Measurements from ENCODE around the gene SLC49A3. TPM values are rescaled to one million over a fixed set of nuclear protein-coding genes. Genes with fewer than 3 reads are reported as not detected.

The SLC49A3 gene
- total and polyA plus RNA-seq, 2 experiments from 2014 or later = 1.3 to 3.7 TPM

- TF ChIP-seq ZNF462 (CRISPR knock-in tag; IDR thresholded peaks at IDR 0.05) = no peak
These were observed 25.9 kb downstream of the SLC49A3 start (continued) for GRCh38 chr4:663046-663437.

GRCh38 chr4:661881-662761, 26.8 kb downstream of the SLC49A3 start:
- Mint-ChIP-seq H3K27me3 (ENCODE audit: insufficient read depth, low read depth, poor library complexity) (peaks cover 8% of the 10 kb centered on the region), H3K27ac (no peak overlapping the region), H3K4me1 (no peaks in the 10 kb centered on the region; the same call in 2 of the 3 replicates), H3K36me3 (ENCODE audit: low read depth) (peaks cover 12% of the 10 kb centered on the region), H3K4me3 (peak overlapping the region; percentile 19; the same call in 1 of the 3 replicates), H3K9me3 (no peaks in the 10 kb centered on the region; the same call in 2 of the 3 replicates)
- H3K36me3 ChIP-seq (ENCODE audit: insufficient read depth) = no peaks in the 10 kb centered on the region
- H3K9me2 ChIP-seq (ENCODE audit: insufficient read depth) = no peaks in the 10 kb centered on the region
- no peak overlapping the region for H3K4me2 ChIP-seq
- H3K4me3 ChIP-seq = no peak overlapping the region
- H4K20me1 ChIP-seq (replicated peaks; ENCODE audit: insufficient read depth) = no peaks in the 10 kb centered on the region; the same call in 1 of the 2 replicates
- no peaks in the 10 kb centered on the region for H3K4me1 ChIP-seq (ENCODE audit: insufficient read depth)
- ATAC-seq (no peak), DNase-seq (ENCODE audit: low spot score) (no peak)
- H3K79me2 ChIP-seq (replicated peaks; ENCODE audit: insufficient read depth) = no peaks in the 10 kb centered on the region
- H3F3A ChIP-seq (replicated peaks; ENCODE audit: low read depth) = 0 out of 2 replicates have a peak, but pooled peaks cover 2% of the 10 kb centered on the region
- no peak overlapping the region for H3K27ac ChIP-seq (ENCODE audit: low read depth)
- no peaks in the 10 kb centered on the region for H3K27me3 ChIP-seq (ENCODE audit: insufficient read depth)
- H2AFZ ChIP-seq = no peak overlapping the region
- no peak for TF ChIP-seq ETS1 (IDR thresholded peaks at IDR 0.05)
- TF ChIP-seq ZNF114 (CRISPR knock-in tag; IDR thresholded peaks at IDR 0.05) = no peak
- TF ChIP-seq JUNB (IDR thresholded peaks at IDR 0.05; ENCODE audit: unreplicated experiment) = no peak
- no peak for TF ChIP-seq POLR2AphosphoS5 (IDR thresholded peaks at IDR 0.05; ENCODE audit: low read depth)
- no peak for TF ChIP-seq EZH2phosphoT487 (IDR thresholded peaks at IDR 0.05; ENCODE audit: unreplicated experiment)
- no peak for TF ChIP-seq REST (IDR thresholded peaks at IDR 0.05; ENCODE audit: unreplicated experiment)
- no peak for TF ChIP-seq CREB1 (CRISPR knock-in tag; IDR thresholded peaks at IDR 0.05; ENCODE audit: low read depth)
- TF ChIP-seq ZNF331 (CRISPR knock-in tag; IDR thresholded peaks at IDR 0.05; ENCODE audit: low read depth) = no peak
- no peak for TF ChIP-seq CTCF (conservative IDR thresholded peaks at IDR 0.05; ENCODE audit: low read depth in 2 of 2)
